H1 (cell line): ENCODE results near the gene IL17REL. TPM values are rescaled to one million over a fixed set of nuclear protein-coding genes. Genes with fewer than 3 reads are reported as not detected.

Source experiments
- CTCF ChIP-seq, 3 experiments: IDR thresholded peaks; 1 replicate in 2 of 3; 2 replicates in 1 of 3; pipeline versions ENCODE4 v1.5.1 to v1.6.1; 2011; ENCODE audit warnings: low read length in 3 of 3, mild to moderate bottlenecking in 3 of 3, inconsistent platforms in 2 of 3, low read depth in 1 of 3, moderate library complexity in 1 of 3; ENCODE audit not compliant: insufficient read depth in 1 of 3; ENCODE audit errors: control extremely low read depth in 1 of 3
- KDM5A ChIP-seq: fragments of 200-600 bp; IDR thresholded peaks from 2 replicates; pipeline ENCODE4 v1.7.1; 2012; ENCODE audit warnings: mild to moderate bottlenecking, low read length, inconsistent platforms, mixed read lengths
- MAFK ChIP-seq: IDR thresholded peaks from 2 replicates; pipeline ENCODE4 v1.6.1; 2012; ENCODE audit warnings: low read depth, mild to moderate bottlenecking, improper control_type of control experiment, low read length
- RBBP5 ChIP-seq: IDR thresholded peaks from 2 replicates; pipeline ENCODE4 v1.7.1; 2012; ENCODE audit warnings: low read depth, mild to moderate bottlenecking, inconsistent platforms, low read length, moderate library complexity, borderline replicate concordance
- RNF2 ChIP-seq: fragments of 200-900, 300-1000 bp; sonication (generic); IDR thresholded peaks from 2 replicates; pipeline ENCODE4 v1.7.1; 2016; ENCODE audit warnings: borderline replicate concordance, low read depth, mild to moderate bottlenecking, antibody characterized with exemption, low read length; ENCODE audit not compliant: poor library complexity, severe bottlenecking; ENCODE audit errors: missing control alignments
- SP1 ChIP-seq: IDR thresholded peaks from 2 replicates; pipeline ENCODE4 v1.6.1; 2011; ENCODE audit warnings: low read depth, low read length
- SP4 ChIP-seq: IDR thresholded peaks from 2 replicates; pipeline ENCODE4 v1.6.1; 2012; ENCODE audit warnings: low read length, inconsistent platforms
- SUZ12 ChIP-seq: fragments of 200-600 bp; sonication (generic); IDR thresholded peaks from 2 replicates; pipeline ENCODE4 v1.6.1; 2012; ENCODE audit warnings: mild to moderate bottlenecking, inconsistent platforms, low read length, moderate library complexity, mixed read lengths
- YY1 ChIP-seq: IDR thresholded peaks from 2 replicates; pipeline ENCODE4 v1.6.1; 2011; ENCODE audit warnings: low read depth, mild to moderate bottlenecking, low read length
- polyA plus RNA-seq, 7 experiments: library from polyadenylated mRNA; depleted of rRNA in 3 of 7; stranded (reverse) in 5 of 7; unstranded in 2 of 7; fragments of >200 nt in 5 of 7; fragments of 200-250 nt in 2 of 7; gene quantifications; 1 replicate in 5 of 7; 2 replicates in 1 of 7; 4 replicates in 1 of 7; pipeline versions ENCODE4 v1.2.1 to v1.2.3, GENCODE V29; 2011 to 2013; ENCODE audit warnings: missing spikeins in 2 of 7, mixed read lengths in 2 of 7
- total RNA-seq: library from RNA; stranded (reverse); fragmentation: NEBNext Ultra II Directional; extraction: Animal tissue kit (Norgen Biotek cat#: 25700); gene quantifications from 2 replicates; pipeline ENCODE4 v1.2.1, GENCODE V29; 2021

Gene IL17REL
- total and polyA plus RNA-seq, 2 of the 8 experiments (the other 6 are each of a cell fraction or from before 2014, with no cell fraction given) = 0.15 to 0.20 TPM

- no peak for TF ChIP-seq CTCF (IDR thresholded peaks at IDR 0.05; ENCODE audit: control extremely low read depth in 1 of 3, insufficient read depth in 1 of 3, low read depth in 1 of 3, low read length in 3 of 3)
- no peak for TF ChIP-seq RNF2
- TF ChIP-seq YY1 = no peak
- TF ChIP-seq KDM5A = no peak
- TF ChIP-seq SUZ12 = no peak
- no peak for TF ChIP-seq SP1
- no peak for TF ChIP-seq SP4
- TF ChIP-seq RBBP5 = no peak
- TF ChIP-seq MAFK = no peak
Measured at GRCh38 chr22:50011447-50012210, 936 bp downstream of the IL17REL start (continued).
